GM10266 (cell line): ENCODE data around the gene CELA3A.
"Not testable (repeated sequence)": the region's sequence is repeated elsewhere in the genome, so short reads cannot be mapped to it uniquely, and the experiment has no call there.

Experiments used
- DNase-seq: peaks from one replicate; pipeline ENCODE4 v3.0.0; 2012; ENCODE audit errors: extremely low spot score
- CTCF ChIP-seq: IDR thresholded peaks from 2 replicates; pipeline ENCODE4 v1.5.1; 2012; ENCODE audit warnings: mild to moderate bottlenecking, low read depth; ENCODE audit not compliant: control insufficient read depth, insufficient read depth; ENCODE audit errors: missing control alignments

Gene CELA3A

GRCh38 chr1:21961799-21962198, 39.7 kb upstream of the CELA3A start:
- TF ChIP-seq CTCF = no peak
- no peak for DNase-seq

- peak; percentile 88 for TF ChIP-seq CTCF
- DNase-seq = peak; percentile 78
These were observed 37.8 kb upstream of the CELA3A start for GRCh38 chr1:21963477-21964217.

- DNase-seq = no peak
- TF ChIP-seq CTCF = no peak
These were observed 35.0 kb upstream of the CELA3A start for GRCh38 chr1:21966247-21967000.

- not testable (repeated sequence) for DNase-seq
These were observed 34.2 kb upstream of the CELA3A start for GRCh38 chr1:21967216-21967615.

GRCh38 chr1:21969066-21969465, 32.4 kb upstream of the CELA3A start:
- not testable (repeated sequence) for DNase-seq

- not testable (repeated sequence) for DNase-seq
These were observed 30.9 kb upstream of the CELA3A start for GRCh38 chr1:21970523-21970922.

GRCh38 chr1:21972973-21973441, 28.4 kb upstream of the CELA3A start:
- not testable (repeated sequence) for DNase-seq

GRCh38 chr1:21973948-21974347, 27.5 kb upstream of the CELA3A start:
- DNase-seq = not testable (repeated sequence)

- DNase-seq = not testable (repeated sequence)
These were observed 26.8 kb upstream of the CELA3A start for GRCh38 chr1:21974699-21975098.

- not testable (repeated sequence) for DNase-seq
These were observed 26.2 kb upstream of the CELA3A start for GRCh38 chr1:21975296-21975695.

- not testable (repeated sequence) for DNase-seq
These were observed 24.7 kb upstream of the CELA3A start, which contains the start of gene CELA3B for GRCh38 chr1:21976703-21977239. TSS of gene CELA3B (plus strand) at chr1:21977022. CDS start at chr1:21977040, 18 bp downstream.

- DNase-seq = not testable (repeated sequence)
These were observed 23.2 kb upstream of the CELA3A start for GRCh38 chr1:21978209-21978608.

- DNase-seq = not testable (repeated sequence)
These were observed 20.8 kb upstream of the CELA3A start for GRCh38 chr1:21980515-21981220.

GRCh38 chr1:21981253-21981652, 20.2 kb upstream of the CELA3A start:
- not testable (repeated sequence) for DNase-seq

GRCh38 chr1:21982122-21982521, 19.3 kb upstream of the CELA3A start:
- DNase-seq = not testable (repeated sequence)

- not testable (repeated sequence) for DNase-seq
These were observed 17.9 kb upstream of the CELA3A start for GRCh38 chr1:21983539-21983938.
